GM10847 (cell line): ENCODE measurements around the gene CABP4.

Source experiments
- POLR2A ChIP-seq: IDR thresholded peaks from 2 replicates; pipeline ENCODE4 v1.6.1; 2011; ENCODE audit not compliant: insufficient read length; ENCODE audit errors: extremely low read depth

Gene CABP4

DNA sequence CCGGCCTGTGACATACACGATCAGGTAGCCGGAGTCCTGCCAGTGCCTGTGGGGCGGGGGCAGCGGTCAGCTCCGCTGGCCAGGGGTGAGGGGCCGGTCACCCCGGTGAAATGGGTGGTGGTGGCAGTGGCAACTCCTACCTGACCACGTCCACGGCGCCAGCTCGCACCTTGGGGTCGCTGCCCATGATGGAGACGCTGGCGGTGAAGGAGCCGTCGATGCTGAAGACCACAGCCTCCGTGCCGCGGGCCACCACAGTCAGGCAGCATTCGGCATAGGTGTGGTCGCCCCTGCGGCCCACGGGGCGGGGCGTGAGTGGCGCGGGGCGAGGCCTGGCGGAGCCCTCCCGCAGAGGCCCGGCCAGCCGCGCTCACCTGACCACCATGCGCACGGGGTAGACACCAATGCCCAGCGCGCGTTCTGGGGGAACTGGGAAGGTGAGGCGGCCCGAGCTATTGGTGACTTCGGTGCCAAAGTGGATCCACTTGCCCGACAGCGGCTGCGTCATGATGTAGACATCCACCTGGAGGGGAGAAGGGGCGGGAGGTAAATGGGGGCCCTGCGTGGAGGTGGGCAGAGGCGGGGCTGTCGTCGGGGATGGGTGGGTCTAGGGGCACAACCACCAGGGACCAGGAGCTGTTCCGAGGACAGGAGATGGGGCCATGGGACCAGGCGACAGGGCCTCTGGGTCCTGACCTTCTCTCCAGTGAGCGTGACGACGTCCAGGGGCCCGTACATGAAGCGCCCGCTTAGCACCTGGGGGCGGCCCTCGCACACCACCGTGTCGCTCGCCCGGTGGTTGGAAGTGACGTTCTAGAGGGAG lies 38.6 kb downstream of the CABP4 start:
- TF ChIP-seq POLR2A = no peak

DNA sequence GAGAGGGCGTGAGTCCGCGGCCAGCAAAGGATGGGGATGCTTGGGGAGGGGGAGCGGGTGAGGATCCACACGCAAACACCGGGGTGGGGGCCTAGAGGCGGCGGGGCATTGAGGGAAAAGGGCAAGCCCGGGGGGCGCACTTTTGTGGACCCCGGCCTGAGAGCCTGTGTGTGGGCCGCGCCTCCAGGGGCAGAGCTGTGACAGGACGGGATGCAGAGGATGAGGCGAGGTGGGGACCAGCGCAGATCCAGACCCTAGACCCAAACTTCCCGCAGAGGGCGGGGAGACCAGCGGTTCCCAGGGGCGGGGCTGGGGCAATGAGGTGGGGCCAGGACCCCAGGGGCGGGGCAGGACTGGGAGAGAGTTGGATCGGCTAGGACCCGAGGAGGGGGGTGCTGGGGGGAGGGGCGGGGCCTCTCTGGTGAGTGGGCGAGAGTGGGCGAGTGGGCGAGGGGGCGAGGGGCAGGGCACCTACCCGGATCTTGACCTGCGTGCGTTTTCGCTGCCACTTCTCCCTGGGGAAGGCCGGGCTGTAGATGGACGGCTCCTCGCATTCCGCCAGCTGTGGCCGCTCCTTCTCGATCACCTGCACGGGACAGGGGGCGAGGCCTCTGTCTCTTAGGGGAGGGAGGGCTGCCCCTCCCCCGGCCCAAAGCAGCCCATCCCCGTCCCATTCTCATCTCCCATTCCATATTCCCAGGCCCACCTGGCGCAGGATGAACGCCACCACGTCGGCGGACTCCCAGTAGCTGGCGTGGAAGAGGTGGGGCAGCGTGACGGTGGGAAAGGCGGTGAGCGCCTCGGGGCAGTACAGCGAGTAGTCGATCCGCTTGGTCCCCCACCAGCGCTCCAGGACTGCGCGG lies 39.4 kb downstream of the CABP4 start:
- no peak for TF ChIP-seq POLR2A

DNA sequence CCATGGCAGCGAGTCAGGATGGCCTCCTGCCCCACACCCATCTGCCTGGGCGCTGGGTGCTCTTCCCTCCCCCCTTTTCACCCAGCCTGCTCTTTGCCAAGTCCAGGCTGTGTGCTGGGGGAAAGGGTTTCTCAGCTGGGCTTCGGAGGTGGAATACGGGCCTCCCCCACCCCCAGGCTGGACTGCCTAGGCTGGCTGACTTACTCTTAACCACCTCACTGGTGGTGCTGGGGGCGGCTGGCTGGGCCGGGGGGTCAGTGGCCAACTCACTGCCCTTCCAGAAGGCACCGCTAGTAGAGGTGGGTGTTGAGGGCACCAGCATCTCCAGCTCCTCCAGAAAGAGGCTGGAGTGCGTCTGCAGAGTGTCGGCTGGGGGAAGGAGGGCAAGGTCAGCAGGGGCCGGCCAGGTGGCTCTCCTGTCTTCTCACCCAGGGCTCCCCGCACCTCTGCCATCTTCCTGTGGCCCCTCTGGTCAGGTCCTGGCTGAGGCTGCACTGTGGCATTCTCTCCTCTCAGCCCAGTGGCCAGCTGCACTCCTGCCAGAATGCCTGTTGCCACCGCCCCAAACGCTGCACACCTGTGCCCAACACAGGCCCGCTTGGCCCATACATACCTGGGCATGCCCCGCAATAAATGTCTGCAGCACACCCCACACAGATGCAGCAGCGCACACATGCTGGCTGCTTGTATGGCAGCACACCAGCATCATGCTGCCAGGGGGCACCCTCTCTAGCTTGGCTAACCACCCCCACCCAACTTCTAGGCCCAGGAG lies 40.3 kb downstream of the CABP4 start:
- TF ChIP-seq POLR2A = no peak

DNA sequence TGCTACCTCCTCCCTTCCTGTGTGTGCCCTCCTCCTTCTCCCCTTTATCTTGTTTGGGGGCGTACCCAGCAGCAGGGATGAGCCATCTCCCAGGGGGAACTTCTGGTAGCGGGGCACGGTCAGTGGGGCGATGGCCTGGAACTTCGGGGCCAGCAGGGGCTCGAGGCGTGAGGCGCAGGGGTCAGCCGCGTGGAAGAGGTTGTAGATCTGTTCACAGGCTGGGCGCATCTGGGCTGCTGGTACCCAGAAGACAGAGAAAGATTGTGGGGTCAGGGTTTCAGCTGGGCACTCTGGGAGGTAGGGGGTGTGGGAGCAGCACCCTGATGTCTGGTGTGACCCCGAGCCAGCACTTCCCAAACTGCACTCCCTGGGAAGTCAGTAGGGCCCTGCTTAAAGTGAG lies 41.0 kb downstream of the CABP4 start:
- TF ChIP-seq POLR2A = no peak

DNA sequence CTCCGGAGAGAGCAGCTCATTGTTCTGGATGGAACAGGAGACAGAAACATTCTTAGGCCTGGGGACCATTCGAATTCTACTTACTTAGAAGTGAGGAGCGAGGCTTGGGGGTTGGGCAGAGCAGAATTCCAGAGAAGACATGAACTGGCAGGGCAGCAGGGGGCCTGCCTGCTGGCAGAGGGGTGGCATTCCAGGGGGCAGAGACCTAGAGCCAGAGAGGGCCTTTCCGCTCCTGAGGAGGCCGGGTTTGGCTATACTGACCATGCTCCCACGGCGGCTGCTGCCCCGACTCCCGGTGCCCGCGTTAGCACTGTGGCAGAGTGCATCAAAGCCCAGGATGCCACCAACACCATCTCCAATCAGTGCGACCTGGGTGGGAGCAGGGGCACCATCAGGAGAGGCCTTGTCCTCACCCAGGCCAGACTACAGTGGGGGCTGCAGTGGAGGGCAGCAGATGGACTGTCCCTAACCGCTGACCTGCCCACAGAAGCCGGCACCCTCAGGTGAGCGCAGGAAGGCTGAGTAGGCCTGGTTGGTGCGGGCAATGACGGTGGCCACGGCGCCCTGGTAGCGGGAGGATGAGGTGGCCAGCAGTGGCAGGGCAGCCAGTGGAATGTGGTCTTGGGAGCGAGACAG lies 42.6 kb downstream of the CABP4 start:
- no peak for TF ChIP-seq POLR2A

DNA sequence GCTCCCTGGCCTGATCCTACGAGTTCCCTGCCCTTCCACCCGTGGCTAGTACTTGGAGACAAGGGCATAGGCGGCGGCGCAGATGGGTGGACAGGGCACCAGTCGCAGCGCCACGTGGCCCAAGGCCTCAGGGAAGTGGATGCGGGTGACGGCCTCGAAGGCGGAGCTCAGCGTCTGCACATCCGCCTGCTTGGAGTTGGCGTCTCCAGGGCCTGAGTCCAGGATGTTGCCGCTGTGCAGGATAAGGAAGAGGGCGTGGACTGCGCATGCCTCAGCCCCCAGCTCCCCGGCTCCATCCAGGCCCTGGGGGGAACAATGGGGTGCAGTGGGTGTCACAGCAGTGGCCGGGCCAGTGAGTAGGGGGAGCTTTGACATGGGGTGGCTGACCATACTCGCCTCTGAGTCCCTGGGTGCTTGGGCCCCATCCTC lies 43.4 kb downstream of the CABP4 start:
- TF ChIP-seq POLR2A = no peak

DNA sequence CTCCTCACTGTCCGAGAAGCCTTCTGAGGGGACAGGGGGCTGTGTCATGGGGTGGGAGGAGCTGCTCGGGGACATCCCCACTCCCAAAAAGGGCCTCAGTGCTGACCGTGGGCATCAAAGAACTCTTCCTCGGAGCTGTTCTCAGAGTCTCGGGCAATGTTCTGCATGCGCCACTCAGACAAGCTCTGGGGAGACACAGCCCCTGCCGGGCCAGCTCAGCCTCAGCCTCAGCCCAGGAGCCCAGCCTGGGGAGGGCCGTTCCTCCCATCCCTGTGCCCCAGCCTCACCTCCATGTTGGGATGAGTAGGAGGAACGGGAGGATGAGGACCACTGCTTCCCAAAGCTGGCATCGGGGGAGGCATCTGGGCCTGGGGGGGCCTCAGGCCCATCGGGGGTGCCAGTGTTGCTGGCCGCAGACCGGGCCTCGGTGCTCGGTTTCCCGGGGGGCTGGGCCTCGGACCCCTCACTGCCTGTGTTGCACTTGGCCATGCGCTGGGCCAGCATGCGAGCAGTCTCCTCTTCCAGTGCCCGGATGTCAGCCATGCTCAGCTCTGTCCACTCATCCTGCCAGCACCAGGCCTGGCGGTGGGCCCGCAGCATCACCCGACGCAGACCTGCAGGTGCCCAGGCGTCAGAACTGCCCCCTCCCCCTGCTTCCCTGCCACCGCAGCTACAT lies 44.8 kb downstream of the CABP4 start:
- no peak for TF ChIP-seq POLR2A

DNA sequence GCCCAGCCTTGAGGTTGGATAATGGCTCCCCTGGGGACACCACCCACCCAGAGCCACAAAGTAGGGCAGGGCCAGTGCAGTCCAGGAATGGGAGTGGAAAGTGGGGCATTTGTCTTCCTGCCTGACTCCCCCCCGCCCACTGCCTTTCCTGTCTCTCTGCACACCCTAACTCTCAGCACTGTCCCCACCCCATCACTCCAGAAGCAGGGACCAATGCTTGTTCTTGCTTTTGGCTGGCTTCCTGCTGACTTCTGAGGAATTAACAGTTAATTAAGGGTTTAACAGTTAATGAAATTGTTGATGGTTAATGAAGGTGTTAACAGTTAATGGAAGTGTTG lies 45.3 kb downstream of the CABP4 start:
- no peak for TF ChIP-seq POLR2A

DNA sequence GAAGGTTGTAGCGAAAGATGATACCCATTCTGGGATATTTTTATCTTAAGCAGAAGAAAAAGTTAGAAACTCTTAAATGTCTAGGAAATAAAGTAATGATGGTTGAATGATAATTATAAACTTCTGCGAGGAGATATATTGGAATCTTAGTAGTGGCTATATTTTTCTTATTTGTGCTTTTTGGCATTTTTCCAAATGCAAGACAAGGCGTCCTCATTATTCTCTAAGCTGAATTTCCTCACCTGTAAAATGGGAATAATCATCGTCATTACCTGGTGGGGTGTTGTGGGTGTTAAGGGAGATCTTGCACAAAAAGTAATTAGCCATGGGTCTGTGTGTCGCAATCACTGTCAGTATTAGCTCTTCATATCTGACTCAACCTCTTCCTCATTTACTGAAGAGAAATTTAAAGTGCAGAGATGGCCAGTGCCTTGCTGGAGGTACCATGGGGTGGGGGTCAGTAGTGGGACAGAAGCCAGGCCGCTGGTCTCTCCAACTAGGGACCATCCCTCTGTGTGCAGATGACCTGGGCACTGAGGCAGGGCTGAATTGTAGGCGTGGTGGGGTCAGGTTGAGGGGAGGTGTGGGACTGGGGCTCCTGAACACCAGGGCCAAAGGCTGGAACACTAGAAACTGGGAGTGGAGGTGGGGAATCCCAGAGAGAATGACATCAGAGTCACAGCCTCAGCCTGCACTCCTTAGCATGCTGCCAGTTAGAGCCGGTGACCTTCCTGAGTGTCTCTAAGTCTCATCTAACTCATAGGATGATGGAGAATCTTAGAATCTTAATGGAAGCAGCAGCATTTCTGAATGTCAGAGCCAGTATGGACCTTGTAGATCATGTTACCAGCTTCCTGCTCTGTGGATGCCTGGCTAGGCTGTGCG lies 45.9 kb downstream of the CABP4 start:
- TF ChIP-seq POLR2A = no peak

DNA sequence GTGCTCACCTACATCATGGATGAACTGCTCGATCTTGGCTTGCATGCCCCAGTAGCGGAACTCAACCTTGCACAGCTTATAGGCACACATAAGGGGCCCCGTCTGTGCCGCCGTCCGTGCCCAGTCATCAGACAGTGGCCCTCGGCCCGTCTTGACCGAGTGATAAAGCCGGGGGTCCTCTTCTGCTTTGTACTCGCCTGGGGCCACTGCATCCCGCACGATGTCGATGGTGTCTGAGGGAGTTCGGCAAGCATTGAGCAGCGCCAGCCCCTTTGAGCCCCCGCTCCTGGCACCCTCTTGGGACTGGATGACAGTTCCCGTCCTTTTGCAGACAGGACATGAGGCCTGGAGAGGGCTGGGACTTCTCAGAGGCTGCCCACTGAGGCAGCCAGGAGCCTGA lies 46.7 kb downstream of the CABP4 start:
- TF ChIP-seq POLR2A = no peak

DNA sequence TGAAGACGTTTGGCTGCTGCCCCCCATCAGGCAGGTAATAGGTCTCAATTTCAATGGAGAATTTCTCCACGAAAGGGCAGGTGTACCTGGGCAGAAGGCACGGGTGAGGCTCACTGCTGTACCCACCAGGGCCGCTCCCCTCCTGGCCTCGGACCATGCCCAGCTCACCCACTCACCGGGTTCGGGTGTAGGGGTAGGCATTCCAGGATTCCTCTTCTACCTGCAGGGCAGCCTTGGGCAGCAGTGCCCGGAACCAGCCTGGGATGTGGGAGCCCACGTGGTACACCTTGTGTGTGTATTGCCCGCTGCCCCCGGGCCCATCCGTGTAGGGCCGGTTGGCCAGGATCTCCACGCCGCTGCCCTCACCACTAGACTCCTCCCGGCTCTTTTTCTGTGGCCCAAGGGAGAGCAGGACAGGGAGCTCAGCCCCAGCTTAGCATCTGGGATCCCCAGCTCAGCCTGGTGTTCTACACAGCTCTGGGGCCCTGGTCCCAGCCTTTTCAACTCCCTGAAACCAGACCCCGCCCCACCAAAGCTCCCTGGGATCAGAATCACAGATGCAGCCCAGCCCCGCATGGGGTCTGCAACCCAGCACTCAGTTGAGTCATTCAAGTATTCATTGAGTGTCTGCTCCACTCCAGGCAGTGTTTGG lies 47.3 kb downstream of the CABP4 start:
- TF ChIP-seq POLR2A = no peak

DNA sequence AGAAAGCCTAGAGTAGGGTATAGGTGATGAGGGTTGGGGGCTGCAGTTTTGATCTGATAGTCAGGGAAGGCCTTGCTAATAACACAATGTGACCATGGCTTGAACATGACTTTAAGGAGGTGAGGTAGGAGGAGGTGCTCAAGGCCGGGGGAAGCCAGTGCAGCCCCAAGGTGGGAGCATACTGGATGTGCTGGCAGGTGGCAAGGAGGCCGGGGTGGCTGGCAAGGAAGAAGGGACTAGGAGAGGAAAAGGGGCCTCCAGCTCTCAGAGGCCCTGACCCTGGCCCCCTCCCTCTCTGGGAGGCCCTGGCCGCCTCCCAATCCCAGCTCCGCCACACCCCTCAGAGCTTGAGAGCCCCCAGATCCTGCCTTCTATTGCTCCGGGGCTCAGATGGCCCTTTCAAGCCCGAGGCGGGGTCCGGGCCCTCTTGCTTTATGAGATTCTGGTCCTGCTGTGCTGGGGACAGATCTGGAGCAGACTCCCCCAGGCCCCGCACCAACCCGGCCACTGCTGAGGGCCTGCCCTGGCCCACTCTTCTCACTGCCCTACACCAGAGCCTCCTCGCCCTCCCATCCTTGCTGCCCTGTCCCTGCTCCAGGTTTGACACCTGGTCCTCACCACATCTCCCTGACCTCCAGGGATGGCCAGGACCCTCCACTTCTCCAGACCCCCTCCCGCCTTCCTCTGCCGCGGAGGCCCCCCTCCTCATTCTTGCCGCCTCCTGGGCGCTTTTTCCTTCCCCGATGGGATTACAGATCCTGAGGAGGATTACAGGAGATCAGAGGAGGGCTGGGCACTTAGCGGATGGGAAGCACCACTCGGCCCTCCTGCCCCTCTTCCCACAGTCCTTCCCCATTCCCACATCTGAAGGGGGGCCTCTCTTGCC lies 48.2 kb downstream of the CABP4 start:
- no peak for TF ChIP-seq POLR2A
